GM18907 (cell line): ENCODE results near the gene CNOT6L.
"Not testable (repeated sequence)": the region's sequence is repeated elsewhere in the genome, so short reads cannot be mapped to it uniquely, and the experiment has no call there.

Source experiments
- ATAC-seq: cut with Tn5 transposase; IDR thresholded peaks from one replicate; pipeline ENCODE4 v1.9.1; 2021; ENCODE audit warnings: mild to moderate bottlenecking, moderate library complexity; ENCODE audit not compliant: unreplicated experiment

The CNOT6L gene

GRCh38 chr4:77783895-77784294, 35.3 kb downstream of the CNOT6L start:
- no peak for ATAC-seq

GRCh38 chr4:77782102-77782835, 36.9 kb downstream of the CNOT6L start:
- no peak for ATAC-seq

GRCh38 chr4:77780762-77781161, 38.4 kb downstream of the CNOT6L start:
- not testable (repeated sequence) for ATAC-seq

GRCh38 chr4:77777135-77777807, 41.9 kb downstream of the CNOT6L start:
- no peak for ATAC-seq

GRCh38 chr4:77776182-77777134, 42.7 kb downstream of the CNOT6L start:
- no peak for ATAC-seq

- no peak for ATAC-seq
These were observed 46.1 kb downstream of the CNOT6L start for GRCh38 chr4:77773101-77773500.

- no peak for ATAC-seq
These were observed 47.6 kb downstream of the CNOT6L start for GRCh38 chr4:77771566-77771965.

- no peak for ATAC-seq
These were observed 53.4 kb downstream of the CNOT6L start for GRCh38 chr4:77765720-77766119.

- no peak for ATAC-seq
These were observed 56.6 kb downstream of the CNOT6L start for GRCh38 chr4:77762531-77762930.

GRCh38 chr4:77761595-77761994, 57.6 kb downstream of the CNOT6L start:
- no peak for ATAC-seq

- ATAC-seq: no peak
These were observed 60.4 kb downstream of the CNOT6L start for GRCh38 chr4:77758804-77759203.

- ATAC-seq: no peak
These were observed 67.4 kb downstream of the CNOT6L start for GRCh38 chr4:77751764-77752163.

GRCh38 chr4:77745792-77746191, 73.4 kb downstream of the CNOT6L start:
- no peak for ATAC-seq

- no peak for ATAC-seq
These were observed 77.1 kb downstream of the CNOT6L start for GRCh38 chr4:77742054-77742453.

- no peak for ATAC-seq
These were observed 78.7 kb downstream of the CNOT6L start for GRCh38 chr4:77740480-77740879.

- ATAC-seq: peak; percentile 93
These were observed 84.2 kb downstream of the CNOT6L start for GRCh38 chr4:77734928-77735327.

GRCh38 chr4:77731656-77732055, 87.5 kb downstream of the CNOT6L start:
- ATAC-seq: no peak

- ATAC-seq: no peak
These were observed 90.7 kb downstream of the CNOT6L start for GRCh38 chr4:77728420-77728819.

GRCh38 chr4:77721073-77721472, 98.1 kb downstream of the CNOT6L start:
- ATAC-seq: no peak

GRCh38 chr4:77718500-77718899, 100.7 kb downstream of the CNOT6L start:
- not testable (repeated sequence) for ATAC-seq
